ENCODE data around the gene RPH3AL.

RPH3AL gene

GRCh38 chr17:309361-309888 is 43.2 kb downstream of the RPH3AL start:
- TF ChIP-seq MAX (IDR thresholded peaks at IDR 0.05; ENCODE audit: low read depth, low read length) = no peak
- peak; percentile 41 for TF ChIP-seq CTCF (IDR thresholded peaks at IDR 0.05; ENCODE audit: low read depth, low read length)
- no peak for TF ChIP-seq MYC (IDR thresholded peaks at IDR 0.05; ENCODE audit: low read depth, low read length)
- H3K4me3 ChIP-seq (ENCODE audit: low read depth, low read length) = no peak overlapping the region
- peak; percentile 53 for DNase-seq (ENCODE audit: low read depth)

- H3K4me3 ChIP-seq (ENCODE audit: low read depth, low read length) = no peak overlapping the region
- no peak for DNase-seq (ENCODE audit: low read depth)
- TF ChIP-seq MAX (IDR thresholded peaks at IDR 0.05; ENCODE audit: low read depth, low read length) = no peak
- no peak for TF ChIP-seq CTCF (IDR thresholded peaks at IDR 0.05; ENCODE audit: low read depth, low read length)
Measured at GRCh38 chr17:307741-308507, 44.7 kb downstream of the RPH3AL start.

GRCh38 chr17:307295-307691 is 45.3 kb downstream of the RPH3AL start:
- TF ChIP-seq MAX (IDR thresholded peaks at IDR 0.05; ENCODE audit: low read depth, low read length) (no peak), MYC (IDR thresholded peaks at IDR 0.05; ENCODE audit: low read depth, low read length) (no peak), POLR2A (IDR thresholded peaks at IDR 0.05; ENCODE audit: extremely low read depth, insufficient read length) (no peak), CTCF (IDR thresholded peaks at IDR 0.05; ENCODE audit: low read depth, low read length) (no peak)
- H3K4me3 ChIP-seq (ENCODE audit: low read depth, low read length) = no peak overlapping the region
- no peak for DNase-seq (ENCODE audit: low read depth)

GRCh38 chr17:306536-307294 is 45.9 kb downstream of the RPH3AL start:
- no peak for TF ChIP-seq MYC (IDR thresholded peaks at IDR 0.05; ENCODE audit: low read depth, low read length)
- TF ChIP-seq CTCF (IDR thresholded peaks at IDR 0.05; ENCODE audit: low read depth, low read length) = no peak
- TF ChIP-seq MAX (IDR thresholded peaks at IDR 0.05; ENCODE audit: low read depth, low read length) = no peak
- TF ChIP-seq POLR2A (IDR thresholded peaks at IDR 0.05; ENCODE audit: extremely low read depth, insufficient read length) = no peak
- no peak for DNase-seq (ENCODE audit: low read depth)
- no peak overlapping the region for H3K4me3 ChIP-seq (ENCODE audit: low read depth, low read length)

GRCh38 chr17:306116-306515 is 46.5 kb downstream of the RPH3AL start:
- H3K4me3 ChIP-seq (ENCODE audit: low read depth, low read length) = no peak overlapping the region
- TF ChIP-seq POLR2A (IDR thresholded peaks at IDR 0.05; ENCODE audit: extremely low read depth, insufficient read length) (no peak), MAX (IDR thresholded peaks at IDR 0.05; ENCODE audit: low read depth, low read length) (no peak), MYC (IDR thresholded peaks at IDR 0.05; ENCODE audit: low read depth, low read length) (no peak), CTCF (IDR thresholded peaks at IDR 0.05; ENCODE audit: low read depth, low read length) (no peak)
- DNase-seq (ENCODE audit: low read depth) = no peak

Measured in NB4 (cell line).